Measurements from ENCODE around the gene RAB23. TPM values are rescaled to one million over a fixed set of nuclear protein-coding genes. Genes with fewer than 3 reads are reported as not detected.

RAB23 gene
- total RNA-seq, 1 donor from 2014 or later: 13.7 TPM

GRCh38 chr6:57262901-57263694 is 41.0 kb upstream of the RAB23 start:
- ATAC-seq (no peak), DNase-seq (no peak)
- no peak overlapping the region for H3K27ac ChIP-seq
- no peaks in the 10 kb centered on the region for H3K4me1 ChIP-seq
- intact Hi-C loops (cut with DNase I): no loop called here
- H3K9me3 ChIP-seq: no peaks in the 10 kb centered on the region
- no peak for TF ChIP-seq CTCF (IDR thresholded peaks at IDR 0.05)
- no peak overlapping the region for H3K4me3 ChIP-seq
- H3K36me3 ChIP-seq: no peaks in the 10 kb centered on the region
- no peaks in the 10 kb centered on the region for H3K27me3 ChIP-seq

GRCh38 chr6:57262488-57262887 is 40.4 kb upstream of the RAB23 start:
- no peaks in the 10 kb centered on the region for H3K9me3 ChIP-seq
- TF ChIP-seq CTCF (IDR thresholded peaks at IDR 0.05): no peak
- H3K4me3 ChIP-seq: no peak overlapping the region
- no peaks in the 10 kb centered on the region for H3K4me1 ChIP-seq
- intact Hi-C loops (cut with DNase I): no loop called here
- DNase-seq (no peak), ATAC-seq (peak; percentile 54)
- H3K27ac ChIP-seq: peak overlapping the region; percentile 42
- no peaks in the 10 kb centered on the region for H3K27me3 ChIP-seq
- no peaks in the 10 kb centered on the region for H3K36me3 ChIP-seq

- TF ChIP-seq CTCF (IDR thresholded peaks at IDR 0.05): no peak
- Histone ChIP-seq H3K4me3 (no peak overlapping the region), H3K36me3 (no peaks in the 10 kb centered on the region), H3K27ac (peak overlapping the region; percentile 42), H3K27me3 (no peaks in the 10 kb centered on the region), H3K9me3 (no peaks in the 10 kb centered on the region), H3K4me1 (no peaks in the 10 kb centered on the region)
- intact Hi-C loops (cut with DNase I): no loop called here
- no peak for ATAC-seq
- DNase-seq: no peak
Measured at GRCh38 chr6:57261926-57262325, 39.8 kb upstream of the RAB23 start.

- H3K36me3 ChIP-seq: no peaks in the 10 kb centered on the region
- H3K27ac ChIP-seq: no peak overlapping the region
- H3K27me3 ChIP-seq: no peaks in the 10 kb centered on the region
- intact Hi-C loops (cut with DNase I): no loop called here
- H3K9me3 ChIP-seq: no peaks in the 10 kb centered on the region
- H3K4me3 ChIP-seq: no peak overlapping the region
- TF ChIP-seq CTCF (IDR thresholded peaks at IDR 0.05): no peak
- DNase-seq: no peak
- no peak for ATAC-seq
- H3K4me1 ChIP-seq: no peaks in the 10 kb centered on the region
Measured at GRCh38 chr6:57259064-57259463, 37.0 kb upstream of the RAB23 start.

- H3K4me1 ChIP-seq: no peaks in the 10 kb centered on the region
- H3K9me3 ChIP-seq: no peaks in the 10 kb centered on the region
- no peaks in the 10 kb centered on the region for H3K36me3 ChIP-seq
- no peak for ATAC-seq
- intact Hi-C loops (cut with DNase I): no loop called here
- peak overlapping the region; percentile 63 for H3K27ac ChIP-seq
- H3K27me3 ChIP-seq: no peaks in the 10 kb centered on the region
- H3K4me3 ChIP-seq: no peak overlapping the region
- no peak for TF ChIP-seq CTCF (IDR thresholded peaks at IDR 0.05)
- no peak for DNase-seq
Measured at GRCh38 chr6:57257911-57258541, 35.9 kb upstream of the RAB23 start.
